GM21367 (cell line): ENCODE measurements around the gene C2orf42.
"Not testable (repeated sequence)": the region's sequence is repeated elsewhere in the genome, so short reads cannot be mapped to it uniquely, and the experiment has no call there.

Experiments
- ATAC-seq: cut with Tn5 transposase; IDR thresholded peaks from one replicate; pipeline ENCODE4 v1.9.1; 2021; ENCODE audit not compliant: unreplicated experiment

Gene C2orf42

GRCh38 chr2:70104231-70105111 lies 86.3 kb downstream of the C2orf42 start:
- ATAC-seq, result no peak

DNA sequence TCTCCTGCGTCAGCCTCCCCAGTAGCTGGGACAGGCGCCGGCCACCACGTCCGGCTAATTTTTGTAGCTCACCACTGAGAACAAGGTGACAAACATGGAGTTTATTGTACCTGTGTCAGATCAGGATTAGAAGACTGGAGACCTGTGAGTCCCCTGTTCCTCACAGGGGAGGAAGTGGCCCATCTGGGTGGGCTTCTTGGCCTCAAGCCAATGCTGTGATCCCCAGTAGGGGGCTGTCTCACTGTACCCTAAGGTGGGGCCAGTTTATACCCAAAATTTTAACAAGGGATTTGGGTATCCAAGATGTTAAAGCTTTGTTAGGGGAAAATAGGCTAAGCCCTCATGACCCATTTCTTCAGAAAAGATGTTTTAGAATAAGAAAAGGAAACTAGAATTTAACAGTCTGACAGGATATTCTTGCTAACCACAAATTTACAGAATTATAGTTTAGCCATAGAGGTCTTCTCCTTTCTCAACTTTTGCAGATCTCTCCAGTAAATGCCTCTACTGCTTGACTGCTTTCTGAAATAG lies 87.2 kb downstream of the C2orf42 start:
- no peak for ATAC-seq

GRCh38 chr2:70102323-70102905 lies 88.4 kb downstream of the C2orf42 start:
- ATAC-seq, result not testable (repeated sequence)

GRCh38 chr2:70101686-70102085 lies 89.1 kb downstream of the C2orf42 start:
- ATAC-seq, result not testable (repeated sequence)

- no peak for ATAC-seq
Observed at GRCh38 chr2:70101174-70101573, 89.6 kb downstream of the C2orf42 start.
